NCI-H2081 (cell line): Measurements from ENCODE around the gene TEX11.
"Not testable (repeated sequence)": the region's sequence is repeated elsewhere in the genome, so short reads cannot be mapped to it uniquely, and the experiment has no call there.

ENCODE experiments used
- DNase-seq, 2 experiments: peaks; one replicate each; lab custom pipeline; 2025; lab: John Stamatoyannopoulos, UW

Gene TEX11

GRCh38 chrX:70587158-70587557 lies 321.4 kb downstream of the TEX11 start:
- DNase-seq, result not testable (repeated sequence)

- DNase-seq, result no peak
Measured at GRCh38 chrX:70577442-70577841, 331.1 kb downstream of the TEX11 start.

- DNase-seq, result not testable (repeated sequence)
Measured at GRCh38 chrX:70569922-70570576, 338.5 kb downstream of the TEX11 start.

- no peak for DNase-seq
Measured at GRCh38 chrX:70554948-70555347, 353.6 kb downstream of the TEX11 start.

GRCh38 chrX:70554523-70554922 lies 354.0 kb downstream of the TEX11 start:
- no peak for DNase-seq

- DNase-seq, result no peak
Measured at GRCh38 chrX:70554081-70554480, 354.4 kb downstream of the TEX11 start.

GRCh38 chrX:70553516-70553915 lies 355.0 kb downstream of the TEX11 start:
- no peak for DNase-seq

- DNase-seq, result no peak
Measured at GRCh38 chrX:70552130-70552704, 356.3 kb downstream of the TEX11 start.

GRCh38 chrX:70549429-70549828 lies 359.1 kb downstream of the TEX11 start:
- no peak for DNase-seq

- DNase-seq, result no peak
Measured at GRCh38 chrX:70535198-70535597, 373.3 kb downstream of the TEX11 start.

GRCh38 chrX:70527610-70528345 lies 380.7 kb downstream of the TEX11 start:
- DNase-seq, result no peak

- no peak for DNase-seq
Measured at GRCh38 chrX:70527053-70527452, 381.5 kb downstream of the TEX11 start.

- no peak for DNase-seq
Measured at GRCh38 chrX:70525733-70526132, 382.8 kb downstream of the TEX11 start.

- not testable (repeated sequence) for DNase-seq
Measured at GRCh38 chrX:70515692-70516091, 392.8 kb downstream of the TEX11 start.

GRCh38 chrX:70515270-70515669 lies 393.2 kb downstream of the TEX11 start:
- not testable (repeated sequence) for DNase-seq

- DNase-seq, result no peak
Measured at GRCh38 chrX:70509078-70509477, 399.4 kb downstream of the TEX11 start.

- DNase-seq, result peak; percentile 13 to 34
Measured at GRCh38 chrX:70508296-70508911, 400.1 kb downstream of the TEX11 start.

- no peak for DNase-seq
Measured at GRCh38 chrX:70505451-70505841, 403.1 kb downstream of the TEX11 start.

GRCh38 chrX:70504772-70505450 lies 403.6 kb downstream of the TEX11 start:
- DNase-seq, result no peak

GRCh38 chrX:70500826-70501225 lies 407.7 kb downstream of the TEX11 start:
- no peak for DNase-seq

GRCh38 chrX:70498129-70498528 lies 410.4 kb downstream of the TEX11 start:
- DNase-seq, result no peak

GRCh38 chrX:70497026-70497425 lies 411.5 kb downstream of the TEX11 start:
- no peak for DNase-seq
